Esophagus muscularis mucosa (tissue), 4 donors: ENCODE measurements around the gene FOLR2. TPM values are rescaled to one million over a fixed set of nuclear protein-coding genes. Genes with fewer than 3 reads are reported as not detected.
"Not testable (repeated sequence)": the region's sequence is repeated elsewhere in the genome, so short reads cannot be mapped to it uniquely, and the experiment has no call there.

Experiments
- DNase-seq: peaks from one replicate; pipeline ENCODE4 v3.0.0-alpha.2; 2017; ENCODE audit errors: extremely low spot score
- H3K27ac ChIP-seq, 4 donors: fragments of 200-600 bp; sonication (generic); replicated peaks in 1 of 4; 1 replicate in 3 of 4; 2 replicates in 1 of 4; pipeline ENCODE4 v1.5.1; 2016 to 2019; ENCODE audit warnings: mild to moderate bottlenecking in 1 of 4
- H3K27me3 ChIP-seq, 4 donors: fragments of 200-600 bp; sonication (generic); one replicate each; pipeline versions ENCODE4 v1.5.1 to v1.6.0; 2016 to 2019
- H3K36me3 ChIP-seq, 4 donors: fragments of 200-600 bp; sonication (generic); one replicate each; pipeline ENCODE4 v1.5.1; 2016 to 2019
- H3K4me1 ChIP-seq, 4 donors: fragments of 200-600 bp; sonication (generic); one replicate each; pipeline ENCODE4 v1.5.1; 2016 to 2019
- H3K4me3 ChIP-seq, 4 donors: fragments of 200-600 bp; sonication (generic); 1 replicate in 2 of 4; 2 replicates in 2 of 4; pipeline ENCODE4 v1.5.1; 2016 to 2019; ENCODE audit warnings: mild to moderate bottlenecking in 4 of 4, moderate library complexity in 1 of 4
- H3K9me3 ChIP-seq, 4 donors: fragments of 200-600 bp; sonication (generic); 1 replicate in 3 of 4; 2 replicates in 1 of 4; pipeline ENCODE4 v1.5.1; 2016 to 2019
- CTCF ChIP-seq, 3 experiments: fragments of 200-600 bp in 2 of 3; fragments of 450-650 bp in 1 of 3; sonication (generic) in 2 of 3; IDR thresholded peaks; one replicate each; pipeline ENCODE4 v1.5.1; 2017 to 2019; ENCODE audit warnings: antibody characterized with exemption in 3 of 3, mild to moderate bottlenecking in 2 of 3, moderate library complexity in 1 of 3
- EP300 ChIP-seq: sonication (generic); formaldehyde crosslinking; IDR thresholded peaks from one replicate; pipeline ENCODE4 v1.6.1; 2017; ENCODE audit warnings: antibody characterized with exemption
- POLR2A ChIP-seq: fragments of 450-650 bp; IDR thresholded peaks from one replicate; pipeline ENCODE4 v1.6.1; 2017; ENCODE audit warnings: antibody characterized with exemption, moderate library complexity, mild to moderate bottlenecking, low read depth
- POLR2AphosphoS5 ChIP-seq, 2 donors: sonication (generic); formaldehyde crosslinking; IDR thresholded peaks; one replicate each; pipeline ENCODE4 v1.6.1; 2017; ENCODE audit warnings: antibody characterized with exemption in 2 of 2
- WGBS: methylation state at CpG from one replicate; pipeline ENCODE4 v1.1.5; 2018; 5-methylcytosine and 5-hydroxymethylcytosine counted together
- intact Hi-C: fragments of 100-400 bp; cut with DNase I; formaldehyde crosslinking; loops from one replicate; pipeline ENCODE4 v1.15.1; 2023
- total RNA-seq, 4 donors: library from RNA; depleted of rRNA; stranded (reverse); fragments of >200 nt; gene quantifications; one replicate each; pipeline versions ENCODE4 v1.1.0 to v1.2.1, GENCODE V29; 2016

The FOLR2 gene
- total RNA-seq, 4 donors from 2014 or later, result 26.6 to 78.7 (median 33.1) TPM

DNA sequence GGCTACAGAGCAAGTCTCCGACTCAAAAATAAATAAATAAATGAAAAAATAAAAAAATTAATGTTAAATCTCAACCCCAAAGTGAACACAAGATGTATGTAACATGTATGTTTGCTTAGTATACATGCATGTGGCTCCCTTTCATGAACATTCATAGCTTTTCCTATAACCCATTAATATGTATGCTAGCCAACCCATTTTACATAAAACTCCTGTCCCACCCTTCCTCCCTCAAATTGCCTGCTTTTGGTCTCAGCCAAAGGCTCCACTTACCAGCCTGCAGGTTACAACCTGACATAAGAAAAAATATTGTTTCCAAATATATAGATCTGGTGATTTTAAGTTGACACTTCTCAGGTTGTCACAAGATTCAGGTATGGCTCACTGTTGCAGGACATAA lies 28.3 kb upstream of the FOLR2 start:
- intact Hi-C loops, result no loop called here
- TF ChIP-seq POLR2AphosphoS5 (IDR thresholded peaks at IDR 0.05), result no peak
- TF ChIP-seq POLR2A, result no peak
- no peak for TF ChIP-seq EP300
- Histone ChIP-seq H3K9me3 (no peaks in the 10 kb centered on the region), H3K4me3 (no peak overlapping the region), H3K27me3 (no peaks in the 10 kb centered on the region), H3K27ac (no peak overlapping the region), H3K36me3 (no peaks in the 10 kb centered on the region), H3K4me1 (peaks cover 0 to 3% (median 0%) of the 10 kb centered on the region in 4 donors)
- WGBS, result 82% methylated on average over 1 of the region's 1 CpG
- no peak for DNase-seq

- Histone ChIP-seq H3K4me1 (no peaks in the 10 kb centered on the region), H3K27ac (no peak overlapping the region), H3K27me3 (no peaks in the 10 kb centered on the region), H3K9me3 (no peaks in the 10 kb centered on the region), H3K36me3 (no peaks in the 10 kb centered on the region), H3K4me3 (no peak overlapping the region)
- DNase-seq, result no peak
- TF ChIP-seq CTCF (IDR thresholded peaks at IDR 0.05) (no peak), POLR2A (no peak), POLR2AphosphoS5 (IDR thresholded peaks at IDR 0.05) (no peak), EP300 (no peak)
- 55% methylated on average over 3 of the region's 3 CpGs for WGBS
- intact Hi-C loops, result no loop called here
These were observed 26.9 kb upstream of the FOLR2 start for GRCh38 chr11:72189455-72190250.

GRCh38 chr11:72190631-72191071 lies 25.9 kb upstream of the FOLR2 start:
- intact Hi-C loops, result no loop called here
- Histone ChIP-seq H3K27ac (no peak overlapping the region), H3K36me3 (no peaks in the 10 kb centered on the region), H3K27me3 (no peaks in the 10 kb centered on the region), H3K9me3 (no peaks in the 10 kb centered on the region), H3K4me3 (no peak overlapping the region), H3K4me1 (no peaks in the 10 kb centered on the region)
- WGBS, result 73% methylated on average over 5 of the region's 5 CpGs
- TF ChIP-seq POLR2AphosphoS5 (IDR thresholded peaks at IDR 0.05) (no peak), CTCF (IDR thresholded peaks at IDR 0.05) (no peak), POLR2A (no peak), EP300 (no peak)
- no peak for DNase-seq

DNA sequence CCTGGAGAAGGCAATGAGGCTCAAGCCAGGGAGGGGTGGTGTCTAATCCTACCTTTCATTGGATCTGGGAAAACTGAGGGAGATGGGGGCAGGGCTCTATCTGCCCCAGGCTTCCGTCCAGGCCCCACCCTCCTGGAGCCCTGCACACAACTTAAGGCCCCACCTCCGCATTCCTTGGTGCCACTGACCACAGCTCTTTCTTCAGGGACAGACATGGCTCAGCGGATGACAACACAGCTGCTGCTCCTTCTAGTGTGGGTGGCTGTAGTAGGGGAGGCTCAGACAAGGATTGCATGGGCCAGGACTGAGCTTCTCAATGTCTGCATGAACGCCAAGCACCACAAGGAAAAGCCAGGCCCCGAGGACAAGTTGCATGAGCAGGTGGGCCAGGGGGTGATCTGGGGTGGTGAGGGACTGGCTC lies 24.6 kb upstream of the FOLR2 start, which contains the start of gene FOLR1:
FOLR1 (plus strand) TSS at position 180 of the 421 bp plus-strand sequence; CDS start at position 214, 34 bp downstream.
- Histone ChIP-seq H3K9me3 (no peaks in the 10 kb centered on the region), H3K27ac (no peak within 1 kb of the TSS), H3K4me3 (no peak within 1 kb of the TSS), H3K4me1 (no peaks in the 10 kb centered on the region), H3K36me3 (no peaks in the 10 kb centered on the region), H3K27me3 (no peaks in the 10 kb centered on the region)
- intact Hi-C loops, result no loop called here
- WGBS, result 89% methylated on average over 4 of the region's 5 CpGs
- no peak for DNase-seq
- no peak for TF ChIP-seq POLR2AphosphoS5 (IDR thresholded peaks at IDR 0.05)

- WGBS, result 87% methylated on average over 12 of the region's 12 CpGs
- Histone ChIP-seq H3K9me3 (no peaks in the 10 kb centered on the region), H3K27me3 (no peaks in the 10 kb centered on the region), H3K4me3 (no peak overlapping the region), H3K27ac (no peak overlapping the region), H3K4me1 (no peaks in the 10 kb centered on the region), H3K36me3 (no peaks in the 10 kb centered on the region)
- intact Hi-C loops, result no loop called here
- TF ChIP-seq CTCF (IDR thresholded peaks at IDR 0.05) (no peak), POLR2AphosphoS5 (IDR thresholded peaks at IDR 0.05) (no peak), EP300 (no peak), POLR2A (no peak)
- peak; percentile 87 for DNase-seq
These were observed 20.9 kb upstream of the FOLR2 start for GRCh38 chr11:72195518-72196270.

GRCh38 chr11:72201445-72201844 lies 15.1 kb upstream of the FOLR2 start:
- intact Hi-C loops, H3K36me3 ChIP-seq, H3K4me1 ChIP-seq, H3K9me3 ChIP-seq, DNase-seq, H3K27ac ChIP-seq, H3K4me3 ChIP-seq, H3K27me3 ChIP-seq: not testable (repeated sequence)
- 89% methylated on average over 39 of the region's 43 CpGs for WGBS
